Immature natural killer cell (primary cell): ENCODE data around the gene SLC22A15. TPM values are rescaled to one million over a fixed set of nuclear protein-coding genes. Genes with fewer than 3 reads are reported as not detected.
A peak's percentile ranks its signal among the peaks of the same experiment; 100 is the strongest.

Experiments
- DNase-seq, 3 donors: peaks; one replicate each; pipeline ENCODE4 v3.0.0; 2022; ENCODE audit warnings: mixed read lengths in 1 of 3
- H3K27ac Mint-ChIP-seq, 6 donors: one replicate each; pipeline ENCODE4 v1.8.0; 2020; ENCODE audit warnings: mixed read lengths in 6 of 6, mild to moderate bottlenecking in 5 of 6, inconsistent platforms in 4 of 6, moderate library complexity in 3 of 6
- H3K27me3 Mint-ChIP-seq, 3 donors: one replicate each; pipeline ENCODE4 v1.8.0; 2020 to 2021; ENCODE audit warnings: low read depth in 3 of 3, mild to moderate bottlenecking in 3 of 3, mixed read lengths in 3 of 3, moderate library complexity in 3 of 3, inconsistent platforms in 1 of 3
- H3K36me3 Mint-ChIP-seq, 3 donors: one replicate each; pipeline ENCODE4 v1.8.0; 2020; ENCODE audit warnings: mixed read lengths in 3 of 3, inconsistent platforms in 2 of 3, mild to moderate bottlenecking in 2 of 3
- H3K4me1 Mint-ChIP-seq, 2 donors: one replicate each; pipeline ENCODE4 v1.8.0; 2020; ENCODE audit warnings: inconsistent platforms in 2 of 2, mild to moderate bottlenecking in 2 of 2, mixed read lengths in 2 of 2, moderate library complexity in 1 of 2
- H3K4me3 Mint-ChIP-seq, 5 donors: one replicate each; pipeline ENCODE4 v1.8.0; 2020; ENCODE audit warnings: mild to moderate bottlenecking in 5 of 5, mixed read lengths in 5 of 5, inconsistent platforms in 3 of 5, moderate library complexity in 3 of 5
- H3K9me3 Mint-ChIP-seq, 6 donors: one replicate each; pipeline ENCODE4 v1.8.0; 2020; ENCODE audit warnings: mild to moderate bottlenecking in 6 of 6, mixed read lengths in 6 of 6, inconsistent platforms in 4 of 6, moderate library complexity in 3 of 6
- polyA plus RNA-seq, 3 donors: library from polyadenylated mRNA; unstranded; fragments of 300-500 nt; fragmentation: Illumina TruSeq; gene quantifications; one replicate each; pipeline ENCODE4 v1.2.3, GENCODE V29; 2021

SLC22A15 gene
- polyA plus RNA-seq, 3 donors from 2014 or later = 0.18 to 1.2 (median 0.38) TPM

DNA sequence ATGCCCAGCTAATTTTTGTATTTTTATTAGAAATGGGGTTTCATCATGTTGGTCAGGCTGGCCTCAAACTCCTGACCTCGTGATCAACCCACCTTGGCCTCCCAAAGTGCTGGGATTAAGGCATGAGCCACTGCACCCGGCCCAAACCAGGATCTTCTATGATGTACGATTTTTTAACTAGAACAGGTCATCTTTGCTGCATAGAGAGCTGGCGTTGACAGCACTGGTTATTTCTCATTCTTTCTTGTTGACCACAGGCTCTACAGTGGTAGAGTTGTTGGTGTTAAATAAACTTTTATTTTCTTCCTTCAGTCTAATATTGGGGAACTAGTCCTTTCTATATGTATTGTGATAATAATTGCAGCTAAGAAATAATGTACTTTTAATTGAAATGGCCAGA is 131.1 kb downstream of the SLC22A15 start:
- Mint-ChIP-seq H3K36me3 (no peaks in the 10 kb centered on the region), H3K27me3 (peaks cover 3 to 10% (median 3%) of the 10 kb centered on the region in 3 donors), H3K27ac (no peak overlapping the region), H3K4me1 (no peaks in the 10 kb centered on the region), H3K9me3 (no peaks in the 10 kb centered on the region), H3K4me3 (no peak overlapping the region)
- no peak for DNase-seq

DNA sequence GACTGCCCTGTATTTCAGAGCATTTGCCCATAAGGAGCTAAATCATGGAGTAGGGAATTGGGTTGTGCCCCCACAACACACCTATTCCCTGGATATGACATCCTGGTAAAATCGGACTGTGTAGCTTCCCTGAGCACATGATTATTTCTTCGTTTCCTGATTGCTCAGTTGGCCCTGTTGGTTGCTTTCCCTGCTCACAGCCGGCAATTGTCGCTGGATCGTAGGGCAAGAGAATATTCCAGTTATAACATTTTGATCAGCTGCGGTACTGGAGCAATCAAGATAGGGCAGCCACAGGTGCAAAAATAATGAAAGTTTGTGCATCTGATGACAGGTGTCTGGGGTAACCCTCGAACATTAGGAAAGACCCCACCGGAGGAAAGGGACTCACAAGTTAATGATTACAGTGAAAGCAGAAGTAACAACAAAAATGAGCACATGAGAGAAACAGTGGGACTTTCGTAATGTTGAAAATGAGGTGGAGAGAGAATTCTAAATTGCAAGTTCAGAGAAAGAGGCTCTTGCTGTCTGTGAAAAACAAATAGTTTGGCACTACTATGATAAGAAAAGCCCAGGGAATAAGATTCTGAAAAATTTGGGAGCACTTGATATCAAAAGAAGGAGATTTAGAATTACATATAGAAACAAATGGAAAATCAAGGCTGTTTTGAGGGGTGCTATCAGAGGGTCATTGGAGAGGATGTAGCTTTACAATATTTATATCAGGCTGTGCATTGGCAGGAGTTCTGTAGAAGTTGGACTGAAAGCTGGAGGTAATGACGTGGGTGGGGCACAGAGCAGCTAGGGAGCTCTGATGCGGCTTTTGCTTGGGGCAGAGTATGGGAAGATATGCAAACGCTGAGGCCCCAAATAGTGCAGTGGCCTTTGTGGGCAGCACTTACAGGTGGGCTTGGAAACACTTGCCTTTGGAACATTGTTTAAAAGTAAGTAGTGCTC is 134.5 kb downstream of the SLC22A15 start, which contains the start of gene MAB21L3:
TSS of gene MAB21L3 (plus strand) at position 833 of the 957 bp plus-strand sequence. CDS start 1,217 bp downstream, outside the sequence.
- no peak within 1 kb of the TSS for H3K27ac Mint-ChIP-seq
- no peaks in the 10 kb centered on the region for H3K36me3 Mint-ChIP-seq
- no peak for DNase-seq
- no peak within 1 kb of the TSS for H3K4me3 Mint-ChIP-seq
- no peaks in the 10 kb centered on the region for H3K4me1 Mint-ChIP-seq
- peaks cover 0 to 8% (median 3%) of the 10 kb centered on the region in 3 donors for H3K27me3 Mint-ChIP-seq
- H3K9me3 Mint-ChIP-seq = no peaks in the 10 kb centered on the region

DNA sequence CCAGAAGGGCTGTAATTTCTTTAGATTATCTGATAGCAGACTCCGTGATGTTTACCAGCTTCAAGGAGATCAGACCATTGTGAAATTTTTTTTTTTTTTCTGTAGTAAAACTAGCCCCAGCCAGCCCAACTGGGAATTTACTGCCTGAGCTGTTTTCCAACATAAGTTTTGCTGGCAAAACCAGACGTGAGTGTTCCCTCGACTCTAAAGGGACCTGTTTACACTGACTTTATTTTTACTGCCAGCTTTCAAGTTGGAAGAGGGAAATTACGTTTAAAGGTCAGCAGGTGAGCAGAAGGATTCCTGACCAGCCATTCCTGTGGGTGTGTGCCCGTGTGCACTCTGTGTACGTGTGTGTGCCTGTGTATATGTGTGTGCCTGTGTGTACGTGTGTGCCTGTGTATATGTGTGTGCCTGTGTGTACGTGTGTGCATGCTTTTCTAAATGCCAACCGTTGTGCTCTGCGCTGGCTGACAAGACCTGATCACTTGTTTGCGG is 135.3 kb downstream of the SLC22A15 start:
- Mint-ChIP-seq H3K9me3 (no peaks in the 10 kb centered on the region), H3K36me3 (no peaks in the 10 kb centered on the region), H3K27me3 (peaks cover 0 to 8% (median 3%) of the 10 kb centered on the region in 3 donors), H3K4me3 (no peak overlapping the region), H3K27ac (no peak overlapping the region), H3K4me1 (no peaks in the 10 kb centered on the region)
- DNase-seq = no peak

DNA sequence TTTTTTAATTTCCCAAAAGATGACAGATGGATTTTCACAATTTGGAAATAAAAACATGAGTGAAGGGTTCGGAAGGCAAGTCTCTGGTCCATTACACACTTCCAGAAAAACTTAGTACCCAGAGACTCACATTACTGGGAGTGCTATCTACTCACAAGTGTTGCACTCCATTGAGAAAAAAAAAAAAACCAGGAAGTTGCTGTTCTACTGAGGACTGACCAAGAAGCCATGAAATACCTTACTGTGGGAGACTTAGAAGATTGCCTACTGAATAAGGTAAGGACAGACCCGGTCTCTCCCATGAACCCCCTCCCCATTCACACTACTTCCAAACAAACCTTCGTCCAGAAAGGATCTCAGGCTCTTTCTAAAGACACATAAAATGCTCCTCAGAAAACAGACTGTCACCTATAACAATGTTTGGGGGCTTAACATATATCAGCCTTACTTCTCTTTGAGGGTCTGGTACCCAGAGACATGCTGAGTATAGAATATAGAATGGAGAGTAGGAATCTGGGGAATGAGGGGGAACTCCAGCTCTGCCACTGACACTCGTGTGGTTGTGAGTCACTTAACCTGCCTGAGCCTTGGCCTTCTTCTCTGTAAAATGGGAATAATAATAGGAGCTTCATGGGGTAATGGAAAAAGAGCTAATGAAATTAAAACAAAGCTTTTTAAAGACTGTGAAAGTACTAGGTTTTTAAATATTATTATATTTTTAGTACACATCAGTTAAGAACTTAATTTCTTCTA is 136.3 kb downstream of the SLC22A15 start:
- H3K27ac Mint-ChIP-seq = no peak overlapping the region
- no peaks in the 10 kb centered on the region for H3K36me3 Mint-ChIP-seq
- no peak for DNase-seq
- H3K4me3 Mint-ChIP-seq = no peak overlapping the region
- no peaks in the 10 kb centered on the region for H3K4me1 Mint-ChIP-seq
- H3K27me3 Mint-ChIP-seq = peaks cover 0 to 8% (median 3%) of the 10 kb centered on the region in 3 donors
- no peaks in the 10 kb centered on the region for H3K9me3 Mint-ChIP-seq

GRCh38 chr1:116113615-116114014 is 137.3 kb downstream of the SLC22A15 start:
- Mint-ChIP-seq H3K27ac (no peak overlapping the region), H3K4me1 (no peaks in the 10 kb centered on the region), H3K4me3 (no peak overlapping the region), H3K9me3 (no peaks in the 10 kb centered on the region), H3K36me3 (no peaks in the 10 kb centered on the region), H3K27me3 (peaks cover 0 to 8% (median 3%) of the 10 kb centered on the region in 3 donors)
- DNase-seq = no peak

DNA sequence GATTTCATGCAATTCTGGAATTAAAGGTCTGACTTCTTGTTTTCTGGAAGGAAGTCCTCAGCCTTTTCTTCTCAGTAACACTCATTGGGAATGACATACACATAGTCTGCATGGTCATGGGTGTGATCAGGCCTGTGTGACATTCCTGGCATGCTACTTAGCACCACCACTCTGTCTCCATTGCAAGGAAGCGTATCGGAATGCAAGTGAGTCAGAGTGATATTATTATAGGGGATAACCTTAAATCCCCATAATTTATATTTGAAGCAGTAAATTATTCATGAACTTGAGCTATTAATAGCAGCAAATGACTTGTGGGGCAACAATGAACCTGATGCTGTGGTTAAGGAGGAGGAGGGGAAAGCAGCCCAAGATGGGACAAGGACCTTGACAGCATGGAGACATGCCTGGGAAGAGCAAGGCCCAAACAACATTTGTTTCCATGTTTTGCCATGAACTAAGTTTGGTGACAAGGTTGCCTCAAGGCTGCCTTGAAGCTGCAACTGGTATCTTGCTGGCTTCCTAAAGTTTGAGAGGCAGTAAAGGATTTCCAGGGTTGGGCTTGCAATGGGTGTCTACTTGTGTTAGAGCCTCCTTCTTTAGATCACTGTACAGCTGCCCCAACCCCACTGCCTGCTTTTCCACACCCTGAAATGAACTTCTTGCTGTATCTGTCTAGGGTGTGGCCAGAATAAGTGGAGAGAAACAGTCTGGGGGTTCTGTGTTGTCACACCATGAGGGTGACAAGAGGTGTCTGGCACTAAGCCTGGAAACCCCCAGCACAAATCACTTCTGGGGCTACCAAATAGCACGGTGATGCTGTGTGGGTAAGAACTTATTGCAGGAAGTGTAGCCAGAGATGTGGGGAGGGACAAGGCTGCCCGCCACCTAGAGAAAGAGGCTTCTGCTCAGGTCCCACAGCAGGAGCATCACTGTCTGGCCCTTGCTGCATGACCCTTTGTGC is 139.4 kb downstream of the SLC22A15 start:
- DNase-seq = peak in 1 of 3 donors; percentile 14
- peaks cover 0 to 9% (median 3%) of the 10 kb centered on the region in 3 donors for H3K27me3 Mint-ChIP-seq
- no peaks in the 10 kb centered on the region for H3K36me3 Mint-ChIP-seq
- no peak overlapping the region for H3K4me3 Mint-ChIP-seq
- peak overlapping the region in 2 of 6 donors; percentile 3 to 14 for H3K27ac Mint-ChIP-seq
- H3K9me3 Mint-ChIP-seq = no peaks in the 10 kb centered on the region
- no peaks in the 10 kb centered on the region for H3K4me1 Mint-ChIP-seq

DNA sequence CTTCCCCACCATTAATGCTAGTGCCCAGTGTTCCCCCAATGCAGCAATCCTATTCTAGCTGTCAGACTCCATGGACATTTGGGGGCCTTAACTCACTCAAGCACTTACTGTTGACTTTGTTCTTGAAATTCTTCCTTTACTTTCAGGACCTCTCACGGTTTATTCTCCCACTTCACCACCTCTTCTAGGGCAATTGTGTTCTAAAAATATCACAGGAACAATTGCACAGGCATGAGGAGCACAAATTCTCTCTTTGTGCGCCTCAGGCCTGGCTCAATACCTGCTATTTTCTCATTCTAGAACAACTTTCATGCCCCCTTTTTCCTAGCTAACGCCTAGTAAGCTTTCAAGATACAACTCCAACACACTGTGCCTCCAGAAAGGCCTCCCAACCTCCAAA is 142.2 kb downstream of the SLC22A15 start:
- DNase-seq = no peak
- no peaks in the 10 kb centered on the region for H3K9me3 Mint-ChIP-seq
- peaks cover 0 to 12% (median 0%) of the 10 kb centered on the region in 3 donors for H3K27me3 Mint-ChIP-seq
- no peak overlapping the region for H3K27ac Mint-ChIP-seq
- H3K36me3 Mint-ChIP-seq = no peaks in the 10 kb centered on the region
- no peaks in the 10 kb centered on the region for H3K4me1 Mint-ChIP-seq
- no peak overlapping the region for H3K4me3 Mint-ChIP-seq

Other genes starting within 250 kb of the SLC22A15 start
- not detected for gene CASQ2, start 207.8 kb upstream of the SLC22A15 start, polyA plus RNA-seq
- gene NHLH2, start 135.4 kb upstream of the SLC22A15 start, polyA plus RNA-seq = not detected
- not detected for gene MAB21L3, start 134.9 kb downstream of the SLC22A15 start, polyA plus RNA-seq